ENCODE results near the gene SOX4. TPM values are rescaled to one million over a fixed set of nuclear protein-coding genes. Genes with fewer than 3 reads are reported as not detected.

Gene SOX4
- total and polyA plus RNA-seq, 2 donors (not counting 1 experiment from before 2014, with no cell fraction given): 5.1 to 38.1 TPM

GRCh38 chr6:21612067-21612745, 18.7 kb downstream of the SOX4 start:
- Histone ChIP-seq H3K27ac (ENCODE audit: insufficient read depth, low read length) (no peak overlapping the region), H3K4me2 (ENCODE audit: extremely low read depth, insufficient read depth, low read length) (no peak overlapping the region), H3K79me2 (ENCODE audit: control insufficient read depth, insufficient read depth, low read length) (no peaks in the 10 kb centered on the region), H3K9me3 (ENCODE audit: control insufficient read depth, insufficient read depth, low read depth, low read length) (no peaks in the 10 kb centered on the region), H3K4me3 (replicated peaks in 1 of 4; ENCODE audit: control extremely low read depth in 1 of 4, insufficient read depth in 1 of 4, low read depth in 3 of 4, low read length in 4 of 4) (no peak overlapping the region), H3K4me1 (ENCODE audit: control insufficient read depth, extremely low read depth, insufficient read depth, low read length) (no peaks in the 10 kb centered on the region), H4K20me1 (ENCODE audit: control insufficient read depth, extremely low read depth, insufficient read depth, low read length) (no peaks in the 10 kb centered on the region), H2AFZ (ENCODE audit: low read length) (no peak overlapping the region), H3K9ac (ENCODE audit: insufficient read depth, low read length) (no peak overlapping the region), H3K36me3 (ENCODE audit: control insufficient read depth, insufficient read depth, low read length) (no peaks in the 10 kb centered on the region), H3K27me3 (ENCODE audit: control insufficient read depth, insufficient read depth, low read length) (no peaks in the 10 kb centered on the region)
- DNase-seq (ENCODE audit: low read depth in 2 of 2): no peak
- no peak for TF ChIP-seq CTCF (conservative IDR thresholded peaks at IDR 0.05 in 1 of 2, IDR thresholded peaks at IDR 0.05 in 1 of 2; ENCODE audit: low read depth in 1 of 2, low read length in 2 of 2)

- no peak for TF ChIP-seq EZH2 (IDR thresholded peaks at IDR 0.05; ENCODE audit: low read length, missing control alignments)
- no peak for TF ChIP-seq CTCF (conservative IDR thresholded peaks at IDR 0.05 in 1 of 2, IDR thresholded peaks at IDR 0.05 in 1 of 2; ENCODE audit: low read depth in 1 of 2, low read length in 2 of 2)
- Histone ChIP-seq H3K4me2 (ENCODE audit: extremely low read depth, insufficient read depth, low read length) (no peak overlapping the region), H3K4me3 (replicated peaks in 1 of 4; ENCODE audit: control extremely low read depth in 1 of 4, insufficient read depth in 1 of 4, low read depth in 3 of 4, low read length in 4 of 4) (no peak overlapping the region), H2AFZ (ENCODE audit: low read length) (no peak overlapping the region), H3K27me3 (ENCODE audit: control insufficient read depth, insufficient read depth, low read length) (no peaks in the 10 kb centered on the region), H3K9me3 (ENCODE audit: control insufficient read depth, insufficient read depth, low read depth, low read length) (no peaks in the 10 kb centered on the region), H3K4me1 (ENCODE audit: control insufficient read depth, extremely low read depth, insufficient read depth, low read length) (no peaks in the 10 kb centered on the region), H3K27ac (ENCODE audit: insufficient read depth, low read length) (no peak overlapping the region), H3K79me2 (ENCODE audit: control insufficient read depth, insufficient read depth, low read length) (no peaks in the 10 kb centered on the region), H3K9ac (ENCODE audit: insufficient read depth, low read length) (no peak overlapping the region), H3K36me3 (ENCODE audit: control insufficient read depth, insufficient read depth, low read length) (no peaks in the 10 kb centered on the region), H4K20me1 (ENCODE audit: control insufficient read depth, extremely low read depth, insufficient read depth, low read length) (no peaks in the 10 kb centered on the region)
- DNase-seq (ENCODE audit: low read depth in 2 of 2): no peak
These were observed 20.3 kb downstream of the SOX4 start for GRCh38 chr6:21613809-21614208.

GRCh38 chr6:21614226-21614625, 20.7 kb downstream of the SOX4 start:
- no peaks in the 10 kb centered on the region for H3K9me3 ChIP-seq (ENCODE audit: control insufficient read depth, insufficient read depth, low read depth, low read length)

More at GRCh38 chr6:21614226-21614625, 20.7 kb downstream of the SOX4 start:
- no peak overlapping the region for H3K4me3 ChIP-seq (replicated peaks in 1 of 4; ENCODE audit: control extremely low read depth in 1 of 4, insufficient read depth in 1 of 4, low read depth in 3 of 4, low read length in 4 of 4)
- H3K4me1 ChIP-seq (ENCODE audit: control insufficient read depth, extremely low read depth, insufficient read depth, low read length): no peaks in the 10 kb centered on the region
- TF ChIP-seq EZH2 (IDR thresholded peaks at IDR 0.05; ENCODE audit: low read length, missing control alignments): no peak
- no peak for TF ChIP-seq CTCF (conservative IDR thresholded peaks at IDR 0.05 in 1 of 2, IDR thresholded peaks at IDR 0.05 in 1 of 2; ENCODE audit: low read depth in 1 of 2, low read length in 2 of 2)
- H3K9ac ChIP-seq (ENCODE audit: insufficient read depth, low read length): no peak overlapping the region
- H3K27me3 ChIP-seq (ENCODE audit: control insufficient read depth, insufficient read depth, low read length): no peaks in the 10 kb centered on the region
- no peaks in the 10 kb centered on the region for H4K20me1 ChIP-seq (ENCODE audit: control insufficient read depth, extremely low read depth, insufficient read depth, low read length)
- DNase-seq (ENCODE audit: low read depth in 2 of 2): no peak
- H3K79me2 ChIP-seq (ENCODE audit: control insufficient read depth, insufficient read depth, low read length): no peaks in the 10 kb centered on the region
- no peaks in the 10 kb centered on the region for H3K36me3 ChIP-seq (ENCODE audit: control insufficient read depth, insufficient read depth, low read length)
- no peak overlapping the region for H3K27ac ChIP-seq (ENCODE audit: insufficient read depth, low read length)
- H3K4me2 ChIP-seq (ENCODE audit: extremely low read depth, insufficient read depth, low read length): no peak overlapping the region
- no peak overlapping the region for H2AFZ ChIP-seq (ENCODE audit: low read length)

All from fibroblast of lung (primary cell).